ENCODE data around the gene CRCP.
"Not testable (repeated sequence)": the region's sequence is repeated elsewhere in the genome, so short reads cannot be mapped to it uniquely, and the experiment has no call there.

Gene CRCP

GRCh38 chr7:66110856-66111255, 3.8 kb upstream of the CRCP start:
- H3K4me3 ChIP-seq (ENCODE audit: control insufficient read depth, low read depth, low read length), result no peak overlapping the region
- peak; percentile 75 for DNase-seq (ENCODE audit: low read depth)
- no peak for TF ChIP-seq CTCF (IDR thresholded peaks at IDR 0.05; ENCODE audit: control insufficient read depth, insufficient read depth, low read depth, low read length, missing control alignments)

GRCh38 chr7:66116680-66117420, 2.2 kb downstream of the CRCP start:
- not testable (repeated sequence) for H3K4me3 ChIP-seq (ENCODE audit: control insufficient read depth, low read depth, low read length); DNase-seq (ENCODE audit: low read depth)

- TF ChIP-seq CTCF (IDR thresholded peaks at IDR 0.05; ENCODE audit: control insufficient read depth, insufficient read depth, low read depth, low read length, missing control alignments), result no peak
- H3K4me3 ChIP-seq (ENCODE audit: control insufficient read depth, low read depth, low read length), result no peak overlapping the region
- DNase-seq (ENCODE audit: low read depth), result no peak
These were observed 4.0 kb downstream of the CRCP start for GRCh38 chr7:66118603-66119002.

- DNase-seq (ENCODE audit: low read depth), result no peak
- TF ChIP-seq CTCF (IDR thresholded peaks at IDR 0.05; ENCODE audit: control insufficient read depth, insufficient read depth, low read depth, low read length, missing control alignments), result no peak
- no peak overlapping the region for H3K4me3 ChIP-seq (ENCODE audit: control insufficient read depth, low read depth, low read length)
These were observed 4.7 kb downstream of the CRCP start for GRCh38 chr7:66119245-66119850.

- no peak for DNase-seq (ENCODE audit: low read depth)
- no peak overlapping the region for H3K4me3 ChIP-seq (ENCODE audit: control insufficient read depth, low read depth, low read length)
- no peak for TF ChIP-seq CTCF (IDR thresholded peaks at IDR 0.05; ENCODE audit: control insufficient read depth, insufficient read depth, low read depth, low read length, missing control alignments)
These were observed 8.5 kb downstream of the CRCP start for GRCh38 chr7:66123175-66123528.

- not testable (repeated sequence) for H3K4me3 ChIP-seq (ENCODE audit: control insufficient read depth, low read depth, low read length); DNase-seq (ENCODE audit: low read depth)
These were observed 9.9 kb downstream of the CRCP start for GRCh38 chr7:66124569-66124861.

- no peak for TF ChIP-seq CTCF (IDR thresholded peaks at IDR 0.05; ENCODE audit: control insufficient read depth, insufficient read depth, low read depth, low read length, missing control alignments)
- no peak for DNase-seq (ENCODE audit: low read depth)
- H3K4me3 ChIP-seq (ENCODE audit: control insufficient read depth, low read depth, low read length), result no peak overlapping the region
These were observed 10.5 kb downstream of the CRCP start for GRCh38 chr7:66125052-66125694.

GRCh38 chr7:66125781-66126352, 11.2 kb downstream of the CRCP start:
- H3K4me3 ChIP-seq (ENCODE audit: control insufficient read depth, low read depth, low read length); DNase-seq (ENCODE audit: low read depth): not testable (repeated sequence)

GRCh38 chr7:66127172-66127571, 12.5 kb downstream of the CRCP start:
- not testable (repeated sequence) for DNase-seq (ENCODE audit: low read depth); H3K4me3 ChIP-seq (ENCODE audit: control insufficient read depth, low read depth, low read length)

Measured in AG09309 (cell line).